Right forelimb (tissue), 1 donor: ENCODE data around the gene LSR.
A peak's percentile ranks its signal among the peaks of the same experiment; 100 is the strongest.
"Not testable (repeated sequence)": the region's sequence is repeated elsewhere in the genome, so short reads cannot be mapped to it uniquely, and the experiment has no call there.

Experiments
- DNase-seq: peaks from one replicate; pipeline ENCODE4 v3.0.0-alpha.2; 2018

LSR gene

GRCh38 chr19:35268536-35269437 is 20.0 kb downstream of the LSR start, which contains the start of gene USF2:
Gene USF2 (plus strand): TSS chr19:35268962. CDS start chr19:35269102, 140 bp downstream.
- peak; percentile 75 for DNase-seq

- DNase-seq: peak; percentile 90
Observed at GRCh38 chr19:35269438-35270117, 20.8 kb downstream of the LSR start.

GRCh38 chr19:35270381-35270811 is 21.6 kb downstream of the LSR start:
- no peak for DNase-seq

GRCh38 chr19:35271546-35271945 is 22.7 kb downstream of the LSR start:
- DNase-seq: no peak

DNA sequence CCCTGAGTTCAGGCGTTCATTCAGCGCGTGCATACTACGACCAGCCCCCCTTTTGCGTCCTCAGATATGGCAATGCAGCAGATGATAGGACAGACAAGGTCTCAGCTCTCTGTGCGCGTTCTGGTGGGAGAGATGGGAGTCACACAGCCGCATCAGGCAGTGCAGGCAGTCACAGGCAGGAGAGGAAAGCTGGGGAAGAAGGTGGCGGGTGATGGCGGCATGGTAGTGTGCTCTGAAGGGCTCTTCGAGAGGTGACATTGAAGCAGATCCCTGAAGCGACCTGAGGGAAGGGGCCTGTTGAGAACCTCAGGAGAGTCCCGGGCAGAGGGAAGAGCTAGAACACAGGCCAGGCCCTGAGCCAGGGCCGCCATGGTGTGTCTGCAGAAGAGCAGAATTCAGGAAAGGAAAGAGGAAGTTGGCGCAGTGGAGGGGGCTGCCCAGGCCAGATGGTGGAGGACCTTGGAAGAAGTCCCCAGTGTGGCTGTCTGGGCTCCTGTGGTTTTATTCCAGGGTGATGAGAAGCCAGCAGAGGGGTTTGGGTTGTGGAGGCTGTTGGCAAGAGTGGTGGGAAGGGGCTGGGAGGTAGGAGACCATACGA is 23.4 kb downstream of the LSR start:
- no peak for DNase-seq

GRCh38 chr19:35272954-35273649 is 24.3 kb downstream of the LSR start:
- no peak for DNase-seq

- no peak for DNase-seq
Observed at GRCh38 chr19:35273686-35274259, 25.0 kb downstream of the LSR start.

DNA sequence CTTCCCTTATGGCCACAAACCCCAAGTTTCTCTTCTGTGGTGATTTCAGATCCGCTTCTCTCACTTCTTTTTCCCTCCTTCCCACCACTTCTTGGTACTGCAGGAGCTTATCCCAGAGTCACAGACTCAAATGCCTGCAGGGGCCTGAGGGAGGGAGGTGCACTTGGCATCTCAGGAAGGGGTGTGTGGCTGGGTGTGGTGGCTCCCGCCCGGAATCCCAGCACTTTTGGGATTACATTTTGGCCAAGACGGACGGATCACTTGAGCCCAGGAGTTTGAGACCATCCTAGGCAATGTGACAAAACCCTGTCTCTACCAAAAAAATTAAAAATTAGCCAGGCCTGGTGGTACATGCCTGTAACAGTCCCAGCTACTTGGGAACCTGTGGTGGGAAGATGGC is 25.5 kb downstream of the LSR start:
- no peak for DNase-seq

GRCh38 chr19:35276706-35277281 is 28.0 kb downstream of the LSR start:
- no peak for DNase-seq

GRCh38 chr19:35278578-35279284 is 29.9 kb downstream of the LSR start:
- DNase-seq: no peak

- no peak for DNase-seq
Observed at GRCh38 chr19:35279374-35279773, 30.6 kb downstream of the LSR start.

DNA sequence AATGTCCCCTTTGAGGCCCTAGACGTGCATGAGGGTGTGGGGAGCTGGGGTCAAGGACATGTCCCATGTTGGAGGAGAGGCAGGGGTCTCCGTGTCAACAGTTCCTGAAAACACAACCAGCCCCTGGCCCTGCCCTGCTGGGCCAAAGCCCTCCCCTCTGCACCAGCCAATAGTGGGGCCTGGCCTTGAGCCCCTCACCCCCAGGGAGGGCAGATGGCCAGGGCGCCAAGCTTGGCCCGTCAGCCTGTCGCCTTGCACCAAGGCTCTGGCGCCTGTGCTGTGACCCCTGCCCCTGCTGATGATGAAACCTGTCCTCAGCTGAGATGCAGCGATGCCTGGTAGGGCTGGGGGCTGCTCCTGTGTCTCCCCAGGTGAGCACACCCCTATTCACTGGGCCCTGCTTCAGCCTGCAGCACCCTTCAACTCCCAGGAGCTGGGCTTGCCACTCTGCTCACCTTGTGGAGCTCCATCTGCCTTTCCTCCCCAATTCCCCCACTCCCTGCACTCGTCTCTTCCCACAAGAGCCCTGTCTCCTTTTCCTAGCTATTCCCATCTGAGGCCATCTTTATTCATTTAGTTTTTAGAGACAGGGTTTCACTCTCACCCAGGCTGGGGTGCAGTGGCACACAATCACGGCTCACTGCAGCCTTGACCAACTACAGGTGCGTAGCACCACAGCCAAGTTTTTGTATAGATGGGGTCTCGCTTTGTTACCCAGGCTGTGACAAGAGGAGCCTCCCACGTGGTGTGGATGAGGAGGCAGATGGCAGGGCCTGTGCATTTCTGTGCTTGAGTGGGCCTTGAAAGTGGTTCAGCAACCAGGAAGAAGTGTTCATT is 31.4 kb downstream of the LSR start:
- no peak for DNase-seq

DNA sequence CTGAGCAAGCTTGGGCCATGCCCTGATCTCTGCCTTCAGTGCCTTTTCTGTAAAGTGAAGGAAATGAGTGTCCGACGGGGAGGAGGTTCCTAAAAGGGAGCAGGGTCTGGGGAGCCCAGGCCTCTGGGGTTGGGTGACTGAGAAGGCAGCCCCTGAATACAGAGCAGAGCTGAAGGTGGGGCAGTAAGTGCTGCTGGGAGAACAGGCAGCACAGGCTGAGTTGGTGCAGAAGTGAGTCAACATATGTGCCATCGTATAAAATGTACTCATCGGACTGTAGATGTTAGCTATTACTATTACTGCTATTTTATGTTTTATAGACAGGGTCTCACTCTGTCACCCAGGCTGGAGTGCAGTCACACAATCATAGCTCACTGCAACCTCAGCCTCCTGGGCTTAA is 32.5 kb downstream of the LSR start:
- DNase-seq: no peak

GRCh38 chr19:35284153-35285094 is 35.6 kb downstream of the LSR start:
- DNase-seq: no peak

DNA sequence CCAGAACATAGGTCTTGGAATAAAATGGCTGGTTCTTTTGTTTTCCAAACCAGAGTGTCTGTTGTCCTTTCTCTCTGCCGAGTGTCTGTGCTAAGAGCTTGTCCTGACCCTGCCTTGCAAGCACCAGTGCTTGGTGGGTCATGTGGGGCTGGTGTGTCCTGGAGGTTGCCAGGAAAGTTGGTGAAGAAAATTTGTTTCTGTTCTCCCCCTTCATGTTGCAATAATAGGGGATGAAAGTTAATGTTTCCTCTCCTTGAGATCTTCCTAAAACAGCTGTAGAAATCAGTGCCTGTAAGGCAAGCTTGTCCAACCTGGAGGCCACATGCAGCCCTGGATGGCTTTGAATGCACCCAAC is 36.3 kb downstream of the LSR start:
- DNase-seq: no peak

DNA sequence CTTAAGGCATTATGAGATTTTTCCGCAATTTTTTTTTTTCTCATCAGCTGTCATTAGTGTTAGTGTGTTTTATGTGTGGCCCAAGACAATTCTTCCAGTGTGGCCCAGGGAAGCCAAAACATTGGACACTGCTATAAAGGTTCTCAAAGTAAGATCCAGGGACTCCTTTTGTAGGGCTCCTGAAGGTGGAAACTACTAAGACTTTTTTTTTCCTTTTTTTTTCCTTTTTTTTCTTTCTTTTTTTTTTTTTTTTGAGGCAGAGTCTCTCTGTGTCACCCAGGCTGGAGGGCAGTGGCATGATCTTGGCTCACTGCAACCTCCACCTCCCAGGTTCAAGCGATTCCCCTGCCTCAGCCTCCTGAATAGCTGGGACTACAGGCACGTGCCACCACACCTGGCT is 36.7 kb downstream of the LSR start:
- DNase-seq: not testable (repeated sequence)

- DNase-seq: not testable (repeated sequence)
Observed at GRCh38 chr19:35286101-35286500, 37.3 kb downstream of the LSR start.

DNA sequence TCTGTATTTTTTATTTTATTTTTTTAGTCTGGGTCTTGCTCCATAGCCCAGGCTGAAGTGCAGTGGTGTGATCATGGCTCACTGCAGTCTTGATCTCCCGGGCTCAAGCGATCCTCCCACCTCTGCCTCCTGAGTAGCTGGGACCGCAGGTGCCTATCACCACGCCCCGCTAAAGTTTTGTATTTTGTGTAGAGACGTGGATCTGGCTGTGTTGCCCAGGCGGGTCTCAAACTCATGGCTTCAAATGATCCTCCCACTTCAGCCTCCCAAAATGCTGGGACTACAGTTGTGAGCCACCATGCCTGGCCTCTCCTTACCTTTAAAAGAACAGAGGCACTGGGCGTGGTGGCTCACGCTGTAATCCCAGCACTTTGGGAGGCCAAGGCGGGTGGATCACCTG is 38.9 kb downstream of the LSR start:
- DNase-seq: no peak

GRCh38 chr19:35288331-35288730 is 39.5 kb downstream of the LSR start:
- DNase-seq: no peak

DNA sequence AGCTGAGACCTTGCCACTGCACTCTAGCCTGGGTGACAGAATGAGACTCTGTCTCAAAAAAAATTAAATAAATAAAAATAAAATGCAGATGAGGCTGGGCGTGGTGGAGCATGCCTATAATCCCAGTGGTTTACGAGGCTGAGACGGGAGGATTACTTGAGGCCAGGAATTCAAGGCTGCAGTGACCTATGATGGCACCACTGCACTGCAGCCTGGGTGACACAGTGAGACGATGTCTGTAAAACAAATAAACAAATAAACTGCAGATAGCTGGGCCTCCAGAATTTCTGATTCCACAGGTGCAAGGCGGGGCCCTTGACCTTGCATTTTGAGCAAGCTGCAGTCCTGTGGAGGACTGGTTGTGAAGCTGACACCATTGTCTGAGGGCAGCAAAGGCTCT is 40.1 kb downstream of the LSR start:
- no peak for DNase-seq
